Cardiac muscle cell (in vitro differentiated cells and primary cell): ENCODE measurements around the gene HCFC1. TPM values are rescaled to one million over a fixed set of nuclear protein-coding genes. Genes with fewer than 3 reads are reported as not detected.

Source experiments
- DNase-seq, 2 donors: peaks; one replicate each; pipeline versions ENCODE4 v3.0.0 to v3.0.0-alpha.2; 2010 to 2017; ENCODE audit warnings: low read depth in 1 of 2, low spot score in 1 of 2
- H3K27ac ChIP-seq: fragments of 200-600 bp; sonication (generic); 2 replicates; pipeline ENCODE4 v1.5.1; 2016
- H3K27me3 ChIP-seq: fragments of 200-600 bp; sonication (generic); 2 replicates; pipeline ENCODE4 v1.6.0; 2016; ENCODE audit warnings: control low read depth
- H3K36me3 ChIP-seq: fragments of 200-600 bp; sonication (generic); 2 replicates; pipeline ENCODE4 v1.5.1; 2016; ENCODE audit warnings: control low read depth
- H3K4me1 ChIP-seq: fragments of 200-600 bp; sonication (generic); 2 replicates; pipeline ENCODE4 v1.8.1; 2017; ENCODE audit warnings: low read depth, mild to moderate bottlenecking, mixed run types
- H3K4me3 ChIP-seq: fragments of 200-600 bp; sonication (generic); 2 replicates; pipeline ENCODE4 v1.5.1; 2016; ENCODE audit warnings: mild to moderate bottlenecking
- H3K9me3 ChIP-seq: fragments of 200-600 bp; sonication (generic); 2 replicates; pipeline ENCODE4 v1.5.1; 2017; ENCODE audit warnings: low read depth, mild to moderate bottlenecking, control low read depth
- CTCF ChIP-seq: IDR thresholded peaks from 2 replicates; pipeline ENCODE4 v1.5.1; 2012; ENCODE audit warnings: low read depth, mild to moderate bottlenecking, low read length
- polyA plus RNA-seq: library from polyadenylated mRNA; unstranded; fragments of >200 nt; fragmentation: Nextera tagmentation; extraction: Ambion mirVana; gene quantifications from 2 replicates; pipeline ENCODE4 v1.2.1, GENCODE V29; 2016
- total RNA-seq: library from RNA; depleted of rRNA; stranded (reverse); fragments of >200 nt; gene quantifications from 2 replicates; pipeline ENCODE4 v1.2.3, GENCODE V29; 2016

Gene HCFC1
- total and polyA plus RNA-seq, 2 experiments from 2014 or later, result 21.5 to 85.6 TPM

GRCh38 chrX:153993079-153993478 is 21.5 kb upstream of the HCFC1 start:
- Histone ChIP-seq H3K36me3 (no peaks in the 10 kb centered on the region), H3K4me1 (no peaks in the 10 kb centered on the region), H3K27ac (no peak overlapping the region), H3K27me3 (no peaks in the 10 kb centered on the region), H3K4me3 (no peak overlapping the region), H3K9me3 (no peaks in the 10 kb centered on the region)
- DNase-seq, result no peak
- TF ChIP-seq CTCF, result no peak

GRCh38 chrX:153992180-153992579 is 20.6 kb upstream of the HCFC1 start:
- TF ChIP-seq CTCF, result no peak
- H3K9me3 ChIP-seq, result no peaks in the 10 kb centered on the region
- no peak overlapping the region for H3K4me3 ChIP-seq
- H3K27me3 ChIP-seq, result no peaks in the 10 kb centered on the region
- no peak for DNase-seq
- no peak overlapping the region for H3K27ac ChIP-seq
- no peaks in the 10 kb centered on the region for H3K36me3 ChIP-seq
- H3K4me1 ChIP-seq, result no peaks in the 10 kb centered on the region

GRCh38 chrX:153991013-153991580 is 19.5 kb upstream of the HCFC1 start:
- TF ChIP-seq CTCF, result no peak
- DNase-seq, result no peak
- Histone ChIP-seq H3K27me3 (no peaks in the 10 kb centered on the region), H3K27ac (no peak overlapping the region), H3K4me1 (no peaks in the 10 kb centered on the region), H3K9me3 (no peaks in the 10 kb centered on the region), H3K4me3 (no peak overlapping the region), H3K36me3 (no peaks in the 10 kb centered on the region)

- no peak for DNase-seq
- H3K9me3 ChIP-seq, result no peaks in the 10 kb centered on the region
- no peaks in the 10 kb centered on the region for H3K4me1 ChIP-seq
- H3K36me3 ChIP-seq, result no peaks in the 10 kb centered on the region
- H3K4me3 ChIP-seq, result no peak overlapping the region
- no peak overlapping the region for H3K27ac ChIP-seq
- no peak for TF ChIP-seq CTCF
- H3K27me3 ChIP-seq, result no peaks in the 10 kb centered on the region
These were observed 18.5 kb upstream of the HCFC1 start for GRCh38 chrX:153989973-153990655.

GRCh38 chrX:153988493-153988892 is 16.9 kb upstream of the HCFC1 start:
- TF ChIP-seq CTCF, result no peak
- no peak for DNase-seq
- no peaks in the 10 kb centered on the region for H3K9me3 ChIP-seq
- H3K4me1 ChIP-seq, result no peaks in the 10 kb centered on the region
- no peaks in the 10 kb centered on the region for H3K27me3 ChIP-seq
- H3K4me3 ChIP-seq, result no peak overlapping the region
- no peak overlapping the region for H3K27ac ChIP-seq
- H3K36me3 ChIP-seq, result no peaks in the 10 kb centered on the region
